GM06990 (cell line): Measurements from ENCODE around the gene ZMIZ2.
"Not testable (repeated sequence)": the region's sequence is repeated elsewhere in the genome, so short reads cannot be mapped to it uniquely, and the experiment has no call there.

ENCODE experiments used
- DNase-seq: peaks from one replicate; pipeline ENCODE4 v3.0.0-alpha.2; 2011; ENCODE audit not compliant: insufficient read length; ENCODE audit errors: extremely low read depth
- H3K27me3 ChIP-seq: replicated peaks from 2 replicates; pipeline ENCODE4 v1.6.0; 2011; ENCODE audit warnings: low read length; ENCODE audit not compliant: control insufficient read depth, insufficient read depth
- H3K36me3 ChIP-seq: 2 replicates; pipeline ENCODE4 v1.5.1; 2011; ENCODE audit warnings: low read length; ENCODE audit not compliant: control insufficient read depth, insufficient read depth
- H3K4me3 ChIP-seq: replicated peaks from 2 replicates; pipeline ENCODE4 v1.5.1; 2011; ENCODE audit warnings: low read depth, mild to moderate bottlenecking, control low read depth, low read length
- TF ChIP-seq, protein P1 (sequence below): IDR thresholded peaks from 2 replicates; pipeline ENCODE4 v1.5.1; 2011; ENCODE audit warnings: low read length, control low read depth, mild to moderate bottlenecking, inconsistent platforms; ENCODE audit not compliant: insufficient read depth, poor library complexity, severe bottlenecking

Gene ZMIZ2

DNA sequence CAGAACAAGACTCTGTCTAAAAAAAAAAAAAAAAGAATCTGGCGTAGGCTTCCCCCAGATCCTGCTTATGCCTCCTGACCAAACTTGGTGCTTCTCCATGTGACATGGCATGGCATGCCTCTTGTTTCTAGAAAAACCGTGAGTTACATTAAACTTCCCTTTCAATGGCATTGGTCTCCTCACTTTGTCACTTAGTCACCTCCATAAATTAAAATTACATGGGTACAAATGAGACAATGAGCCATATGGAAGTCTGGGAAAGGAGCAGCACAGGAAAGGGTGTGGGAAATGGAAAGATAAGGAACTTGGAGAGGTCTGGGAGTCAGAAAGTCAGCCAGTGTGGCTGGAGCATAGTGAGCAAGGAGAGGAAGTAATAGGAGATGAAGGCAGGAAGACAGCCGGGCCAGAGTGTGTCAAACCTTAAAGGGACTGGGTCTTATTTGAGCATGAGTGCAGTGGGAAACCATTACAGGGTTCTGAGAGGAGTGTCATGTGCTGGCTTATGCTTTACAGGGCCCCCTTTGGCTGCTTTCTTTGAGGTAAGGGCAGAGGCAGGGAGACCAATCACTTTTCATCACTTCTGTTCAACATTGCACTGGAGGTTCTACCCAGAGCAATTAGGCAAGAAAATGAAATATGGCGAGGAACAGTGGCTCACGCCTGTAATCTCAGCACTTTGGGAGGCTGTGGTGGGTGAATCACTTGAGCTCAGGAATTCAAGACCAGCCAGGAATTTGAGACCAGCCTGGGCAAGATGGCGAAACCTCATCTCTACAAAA is 21.3 kb upstream of the ZMIZ2 start:
- Histone ChIP-seq H3K27me3 (no peaks in the 10 kb centered on the region), H3K4me3 (no peak overlapping the region), H3K36me3 (no peaks in the 10 kb centered on the region)
- DNase-seq: no peak
- TF ChIP-seq, protein P1, sequence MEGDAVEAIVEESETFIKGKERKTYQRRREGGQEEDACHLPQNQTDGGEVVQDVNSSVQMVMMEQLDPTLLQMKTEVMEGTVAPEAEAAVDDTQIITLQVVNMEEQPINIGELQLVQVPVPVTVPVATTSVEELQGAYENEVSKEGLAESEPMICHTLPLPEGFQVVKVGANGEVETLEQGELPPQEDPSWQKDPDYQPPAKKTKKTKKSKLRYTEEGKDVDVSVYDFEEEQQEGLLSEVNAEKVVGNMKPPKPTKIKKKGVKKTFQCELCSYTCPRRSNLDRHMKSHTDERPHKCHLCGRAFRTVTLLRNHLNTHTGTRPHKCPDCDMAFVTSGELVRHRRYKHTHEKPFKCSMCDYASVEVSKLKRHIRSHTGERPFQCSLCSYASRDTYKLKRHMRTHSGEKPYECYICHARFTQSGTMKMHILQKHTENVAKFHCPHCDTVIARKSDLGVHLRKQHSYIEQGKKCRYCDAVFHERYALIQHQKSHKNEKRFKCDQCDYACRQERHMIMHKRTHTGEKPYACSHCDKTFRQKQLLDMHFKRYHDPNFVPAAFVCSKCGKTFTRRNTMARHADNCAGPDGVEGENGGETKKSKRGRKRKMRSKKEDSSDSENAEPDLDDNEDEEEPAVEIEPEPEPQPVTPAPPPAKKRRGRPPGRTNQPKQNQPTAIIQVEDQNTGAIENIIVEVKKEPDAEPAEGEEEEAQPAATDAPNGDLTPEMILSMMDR: no peak

DNA sequence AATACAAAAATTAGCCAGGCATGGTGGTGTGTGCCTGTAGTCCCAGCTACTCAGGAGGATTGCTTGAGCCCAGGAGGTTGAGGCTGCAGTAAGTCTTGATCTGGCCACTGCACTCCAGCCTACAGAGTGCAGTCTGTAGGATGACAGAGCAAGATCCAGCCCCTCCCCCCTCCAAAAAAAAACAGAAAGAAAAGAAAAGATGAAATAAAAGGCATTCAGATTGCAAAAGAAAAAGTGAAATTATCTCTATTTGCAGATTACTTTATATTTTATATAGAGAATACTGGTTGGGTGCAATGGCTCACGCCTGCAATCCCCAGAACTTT is 20.7 kb upstream of the ZMIZ2 start:
- TF ChIP-seq, protein P1: no peak
- Histone ChIP-seq H3K27me3 (no peaks in the 10 kb centered on the region), H3K4me3 (no peak overlapping the region), H3K36me3 (no peaks in the 10 kb centered on the region)
- no peak for DNase-seq

DNA sequence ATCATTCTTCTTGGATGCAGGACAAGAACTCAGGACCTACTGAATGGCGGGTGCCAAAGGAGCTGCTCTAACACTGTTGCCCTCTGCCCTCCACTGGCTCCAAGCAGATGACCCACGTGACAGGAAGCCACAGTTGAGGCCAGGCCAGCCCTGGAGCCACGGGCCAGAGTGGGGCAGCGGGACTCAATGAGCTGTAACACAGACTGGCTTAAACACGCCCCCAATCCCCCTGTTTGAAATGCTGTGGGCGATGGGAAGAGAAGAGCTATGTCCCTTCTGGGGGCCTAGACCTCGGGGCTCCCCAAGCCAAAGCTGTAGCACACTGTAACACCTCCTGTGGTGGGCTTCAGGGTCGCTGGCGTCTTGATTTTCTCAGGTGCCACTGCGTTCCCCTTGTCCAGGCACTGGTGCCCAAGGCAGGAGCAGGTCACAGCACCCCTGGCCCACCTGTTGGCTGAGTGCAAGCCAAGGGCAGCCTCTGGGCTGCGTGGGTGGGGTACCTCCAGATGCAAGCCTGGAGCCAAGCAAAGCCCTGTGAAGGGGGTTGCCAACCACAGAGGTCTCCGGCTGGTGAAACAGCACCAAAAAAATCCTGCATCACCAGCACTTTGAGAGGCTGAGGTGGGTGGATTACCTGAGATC is 18.6 kb upstream of the ZMIZ2 start:
- TF ChIP-seq, protein P1: no peak
- no peak overlapping the region for H3K4me3 ChIP-seq
- H3K36me3 ChIP-seq: no peaks in the 10 kb centered on the region
- no peak for DNase-seq
- no peaks in the 10 kb centered on the region for H3K27me3 ChIP-seq

DNA sequence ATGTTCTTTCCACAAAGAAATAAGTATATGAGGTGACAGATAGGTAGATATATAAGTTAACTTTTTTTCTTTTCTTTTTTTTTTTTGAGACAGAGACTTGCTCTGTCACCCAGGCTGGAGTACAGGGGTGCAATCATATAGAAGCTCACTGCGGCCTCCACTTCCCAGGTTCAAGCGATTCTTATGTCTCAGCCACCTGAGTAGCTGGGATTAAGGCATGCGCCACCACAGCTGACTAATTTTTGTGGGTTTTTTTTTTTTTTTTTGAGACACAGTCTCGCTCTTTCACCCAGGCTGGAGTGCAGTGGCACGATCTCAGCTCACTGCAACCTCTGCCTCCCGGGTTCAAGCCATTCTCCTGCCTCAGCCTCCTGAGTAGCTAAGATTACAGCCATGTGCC is 15.7 kb upstream of the ZMIZ2 start:
- H3K4me3 ChIP-seq, H3K36me3 ChIP-seq, DNase-seq, H3K27me3 ChIP-seq: not testable (repeated sequence)

DNA sequence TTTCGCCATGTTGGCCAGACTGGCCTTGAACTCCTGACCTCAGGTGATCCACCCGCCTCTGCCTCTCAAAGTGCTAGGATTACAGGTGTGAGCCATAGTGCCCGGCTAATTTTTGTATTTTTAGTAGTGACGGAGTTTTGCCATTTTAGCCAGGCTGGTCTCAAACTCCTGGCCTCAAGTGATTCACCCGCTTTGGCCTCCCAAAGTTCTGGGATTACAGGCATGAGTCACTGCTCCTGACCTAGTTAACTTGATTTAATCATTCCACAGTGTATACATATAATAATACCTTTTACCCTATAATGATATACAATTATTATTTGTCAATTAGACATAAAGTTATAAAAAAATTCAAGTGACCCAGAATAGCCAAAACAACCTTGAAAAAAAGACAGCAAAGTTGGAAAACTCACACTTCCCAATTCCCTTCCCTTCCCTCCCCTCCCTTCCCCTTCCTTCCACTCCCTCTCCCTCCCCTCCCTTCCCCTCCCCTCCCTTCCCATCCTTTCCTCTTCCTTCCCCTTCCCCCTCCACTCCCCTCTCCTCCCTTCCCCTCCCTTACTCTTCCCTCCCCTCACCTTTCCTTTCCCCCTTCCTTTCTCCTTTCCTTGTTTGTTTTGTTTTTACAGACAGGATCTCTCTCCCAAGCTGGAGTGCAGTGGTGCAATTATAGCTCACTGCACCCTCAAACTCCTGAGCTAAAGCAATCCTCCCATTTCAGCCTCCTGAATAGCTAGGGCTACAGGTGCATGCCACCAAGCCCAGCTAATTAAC is 14.8 kb upstream of the ZMIZ2 start:
- no peak for DNase-seq
- H3K4me3 ChIP-seq: no peak overlapping the region
- TF ChIP-seq, protein P1: no peak

More for the DNA sequence above, 14.8 kb upstream of the ZMIZ2 start:
- Histone ChIP-seq H3K36me3 (no peaks in the 10 kb centered on the region), H3K27me3 (no peaks in the 10 kb centered on the region)
